Measurements from ENCODE around the gene GAREM1. TPM values are rescaled to one million over a fixed set of nuclear protein-coding genes. Genes with fewer than 3 reads are reported as not detected.

GAREM1 gene
- total RNA-seq, 1 experiment from 2014 or later, result 7.0 TPM

DNA sequence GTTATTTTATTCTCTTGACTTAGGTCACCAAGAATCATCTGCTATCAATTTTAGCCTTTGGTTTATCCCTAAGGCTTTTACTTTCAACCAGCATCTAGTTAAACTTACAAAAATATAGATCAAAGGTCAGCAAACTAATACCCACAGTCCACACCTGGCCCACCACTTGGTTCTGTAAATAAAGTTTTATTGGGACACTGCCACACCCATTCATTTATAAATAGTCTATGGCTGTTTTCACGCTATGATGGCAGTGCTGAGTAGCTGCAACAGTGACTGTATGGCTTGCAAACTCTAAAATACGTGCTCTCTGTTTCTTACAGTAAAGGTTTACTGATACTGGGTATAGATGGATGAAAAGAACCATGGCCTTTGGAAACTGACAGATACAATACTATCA, 173.8 kb downstream of the GAREM1 start:
- CTCF ChIA-PET, result no interaction called here
- no peak overlapping the region for H3K27ac Mint-ChIP-seq
- no peaks in the 10 kb centered on the region for H3K27me3 Mint-ChIP-seq (ENCODE audit: low read depth)
- no peak for DNase-seq (ENCODE audit: low spot score)
- no peaks in the 10 kb centered on the region; the same call in 1 of the 2 replicates for H3K36me3 Mint-ChIP-seq
- TF ChIP-seq JAZF1 (CRISPR knock-in tag; IDR thresholded peaks at IDR 0.05), result no peak
- no peak for TF ChIP-seq ZBTB21 (CRISPR knock-in tag; IDR thresholded peaks at IDR 0.05; ENCODE audit: borderline replicate concordance)
- TF ChIP-seq SMAD3 (CRISPR knock-in tag; IDR thresholded peaks at IDR 0.05; ENCODE audit: borderline replicate concordance), result no peak
- TF ChIP-seq, protein P1, sequence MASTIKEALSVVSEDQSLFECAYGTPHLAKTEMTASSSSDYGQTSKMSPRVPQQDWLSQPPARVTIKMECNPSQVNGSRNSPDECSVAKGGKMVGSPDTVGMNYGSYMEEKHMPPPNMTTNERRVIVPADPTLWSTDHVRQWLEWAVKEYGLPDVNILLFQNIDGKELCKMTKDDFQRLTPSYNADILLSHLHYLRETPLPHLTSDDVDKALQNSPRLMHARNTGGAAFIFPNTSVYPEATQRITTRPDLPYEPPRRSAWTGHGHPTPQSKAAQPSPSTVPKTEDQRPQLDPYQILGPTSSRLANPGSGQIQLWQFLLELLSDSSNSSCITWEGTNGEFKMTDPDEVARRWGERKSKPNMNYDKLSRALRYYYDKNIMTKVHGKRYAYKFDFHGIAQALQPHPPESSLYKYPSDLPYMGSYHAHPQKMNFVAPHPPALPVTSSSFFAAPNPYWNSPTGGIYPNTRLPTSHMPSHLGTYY (CRISPR knock-in tag; IDR thresholded peaks at IDR 0.05), result no peak
- no peak overlapping the region for H3K4me3 Mint-ChIP-seq
- H3K4me1 Mint-ChIP-seq, result no peaks in the 10 kb centered on the region
- POLR2A ChIA-PET, result interaction anchor here (0.7 kb wide), 1 partner anchor 134 kb away, joined by 3 read pairs; no protein-coding TSS in a partner anchor
- H3K9me3 Mint-ChIP-seq, result peaks cover 1% of the 10 kb centered on the region; the same call in 1 of the 2 replicates
- ATAC-seq, result no peak

DNA sequence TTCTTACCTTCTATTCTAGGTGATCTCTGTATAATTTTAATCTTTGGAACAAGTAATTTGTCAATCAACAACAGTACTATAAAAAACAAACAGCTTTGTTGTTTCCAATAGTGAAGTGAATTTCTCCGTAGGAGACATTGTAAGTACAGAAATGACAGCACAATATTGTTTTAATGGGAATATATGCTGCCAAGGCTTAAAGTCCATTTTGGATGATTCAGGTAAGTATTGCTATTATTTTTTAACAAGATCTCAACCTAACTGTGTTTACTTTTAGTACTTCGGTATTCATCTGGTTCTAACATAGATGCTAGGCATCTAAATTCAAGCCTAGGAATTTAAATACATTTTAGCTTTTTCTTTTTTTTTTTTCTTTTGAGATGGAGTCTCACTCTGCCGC, 175.1 kb downstream of the GAREM1 start:
- ATAC-seq, result no peak

More for the DNA sequence above, 175.1 kb downstream of the GAREM1 start:
- Mint-ChIP-seq H3K27ac (no peak overlapping the region), H3K27me3 (ENCODE audit: low read depth) (no peaks in the 10 kb centered on the region), H3K9me3 (peaks cover 5% of the 10 kb centered on the region), H3K36me3 (peaks cover 3% of the 10 kb centered on the region; the same call in 1 of the 2 replicates), H3K4me3 (no peak overlapping the region), H3K4me1 (no peaks in the 10 kb centered on the region)
- no peak for TF ChIP-seq SOX15 (CRISPR knock-in tag; IDR thresholded peaks at IDR 0.05)
- TF ChIP-seq, protein P2, sequence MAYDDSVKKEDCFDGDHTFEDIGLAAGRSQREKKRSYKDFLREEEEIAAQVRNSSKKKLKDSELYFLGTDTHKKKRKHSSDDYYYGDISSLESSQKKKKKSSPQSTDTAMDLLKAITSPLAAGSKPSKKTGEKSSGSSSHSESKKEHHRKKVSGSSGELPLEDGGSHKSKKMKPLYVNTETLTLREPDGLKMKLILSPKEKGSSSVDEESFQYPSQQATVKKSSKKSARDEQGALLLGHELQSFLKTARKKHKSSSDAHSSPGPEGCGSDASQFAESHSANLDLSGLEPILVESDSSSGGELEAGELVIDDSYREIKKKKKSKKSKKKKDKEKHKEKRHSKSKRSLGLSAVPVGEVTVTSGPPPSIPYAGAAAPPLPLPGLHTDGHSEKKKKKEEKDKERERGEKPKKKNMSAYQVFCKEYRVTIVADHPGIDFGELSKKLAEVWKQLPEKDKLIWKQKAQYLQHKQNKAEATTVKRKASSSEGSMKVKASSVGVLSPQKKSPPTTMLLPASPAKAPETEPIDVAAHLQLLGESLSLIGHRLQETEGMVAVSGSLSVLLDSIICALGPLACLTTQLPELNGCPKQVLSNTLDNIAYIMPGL (CRISPR knock-in tag; IDR thresholded peaks at IDR 0.05), result no peak
- no peak for TF ChIP-seq SMAD3 (CRISPR knock-in tag; IDR thresholded peaks at IDR 0.05; ENCODE audit: borderline replicate concordance)
- TF ChIP-seq, protein P3, sequence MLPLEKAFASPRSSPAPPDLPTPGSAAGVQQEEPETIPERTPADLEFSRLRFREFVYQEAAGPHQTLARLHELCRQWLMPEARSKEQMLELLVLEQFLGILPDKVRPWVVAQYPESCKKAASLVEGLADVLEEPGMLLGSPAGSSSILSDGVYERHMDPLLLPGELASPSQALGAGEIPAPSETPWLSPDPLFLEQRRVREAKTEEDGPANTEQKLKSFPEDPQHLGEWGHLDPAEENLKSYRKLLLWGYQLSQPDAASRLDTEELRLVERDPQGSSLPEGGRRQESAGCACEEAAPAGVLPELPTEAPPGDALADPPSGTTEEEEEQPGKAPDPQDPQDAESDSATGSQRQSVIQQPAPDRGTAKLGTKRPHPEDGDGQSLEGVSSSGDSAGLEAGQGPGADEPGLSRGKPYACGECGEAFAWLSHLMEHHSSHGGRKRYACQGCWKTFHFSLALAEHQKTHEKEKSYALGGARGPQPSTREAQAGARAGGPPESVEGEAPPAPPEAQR (CRISPR knock-in tag; IDR thresholded peaks at IDR 0.05), result no peak
- TF ChIP-seq, protein P4, sequence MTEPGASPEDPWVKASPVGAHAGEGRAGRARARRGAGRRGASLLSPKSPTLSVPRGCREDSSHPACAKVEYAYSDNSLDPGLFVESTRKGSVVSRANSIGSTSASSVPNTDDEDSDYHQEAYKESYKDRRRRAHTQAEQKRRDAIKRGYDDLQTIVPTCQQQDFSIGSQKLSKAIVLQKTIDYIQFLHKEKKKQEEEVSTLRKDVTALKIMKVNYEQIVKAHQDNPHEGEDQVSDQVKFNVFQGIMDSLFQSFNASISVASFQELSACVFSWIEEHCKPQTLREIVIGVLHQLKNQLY (CRISPR knock-in tag; IDR thresholded peaks at IDR 0.05), result no peak
- TF ChIP-seq JAZF1 (CRISPR knock-in tag; IDR thresholded peaks at IDR 0.05), result no peak
- no peak for TF ChIP-seq TEAD1 (CRISPR knock-in tag; IDR thresholded peaks at IDR 0.05)
- TF ChIP-seq, protein P5, sequence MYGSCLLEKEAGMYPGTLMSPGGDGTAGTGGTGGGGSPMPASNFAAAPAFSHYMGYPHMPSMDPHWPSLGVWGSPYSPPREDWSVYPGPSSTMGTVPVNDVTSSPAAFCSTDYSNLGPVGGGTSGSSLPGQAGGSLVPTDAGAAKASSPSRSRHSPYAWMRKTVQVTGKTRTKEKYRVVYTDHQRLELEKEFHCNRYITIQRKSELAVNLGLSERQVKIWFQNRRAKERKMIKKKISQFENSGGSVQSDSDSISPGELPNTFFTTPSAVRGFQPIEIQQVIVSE (CRISPR knock-in tag; IDR thresholded peaks at IDR 0.05; ENCODE audit: borderline replicate concordance), result no peak
- TF ChIP-seq GRHL2 (CRISPR knock-in tag; IDR thresholded peaks at IDR 0.05; ENCODE audit: insufficient replicate concordance, severe bottlenecking), result no peak
- no peak for TF ChIP-seq RORB (CRISPR knock-in tag; IDR thresholded peaks at IDR 0.05)
- TF ChIP-seq GABPB1 (CRISPR knock-in tag; IDR thresholded peaks at IDR 0.05), result no peak
- TF ChIP-seq, protein P6, sequence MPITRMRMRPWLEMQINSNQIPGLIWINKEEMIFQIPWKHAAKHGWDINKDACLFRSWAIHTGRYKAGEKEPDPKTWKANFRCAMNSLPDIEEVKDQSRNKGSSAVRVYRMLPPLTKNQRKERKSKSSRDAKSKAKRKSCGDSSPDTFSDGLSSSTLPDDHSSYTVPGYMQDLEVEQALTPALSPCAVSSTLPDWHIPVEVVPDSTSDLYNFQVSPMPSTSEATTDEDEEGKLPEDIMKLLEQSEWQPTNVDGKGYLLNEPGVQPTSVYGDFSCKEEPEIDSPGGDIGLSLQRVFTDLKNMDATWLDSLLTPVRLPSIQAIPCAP (CRISPR knock-in tag; IDR thresholded peaks at IDR 0.05), result no peak
- TF ChIP-seq, protein P7, sequence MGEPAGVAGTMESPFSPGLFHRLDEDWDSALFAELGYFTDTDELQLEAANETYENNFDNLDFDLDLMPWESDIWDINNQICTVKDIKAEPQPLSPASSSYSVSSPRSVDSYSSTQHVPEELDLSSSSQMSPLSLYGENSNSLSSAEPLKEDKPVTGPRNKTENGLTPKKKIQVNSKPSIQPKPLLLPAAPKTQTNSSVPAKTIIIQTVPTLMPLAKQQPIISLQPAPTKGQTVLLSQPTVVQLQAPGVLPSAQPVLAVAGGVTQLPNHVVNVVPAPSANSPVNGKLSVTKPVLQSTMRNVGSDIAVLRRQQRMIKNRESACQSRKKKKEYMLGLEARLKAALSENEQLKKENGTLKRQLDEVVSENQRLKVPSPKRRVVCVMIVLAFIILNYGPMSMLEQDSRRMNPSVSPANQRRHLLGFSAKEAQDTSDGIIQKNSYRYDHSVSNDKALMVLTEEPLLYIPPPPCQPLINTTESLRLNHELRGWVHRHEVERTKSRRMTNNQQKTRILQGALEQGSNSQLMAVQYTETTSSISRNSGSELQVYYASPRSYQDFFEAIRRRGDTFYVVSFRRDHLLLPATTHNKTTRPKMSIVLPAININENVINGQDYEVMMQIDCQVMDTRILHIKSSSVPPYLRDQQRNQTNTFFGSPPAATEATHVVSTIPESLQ (CRISPR knock-in tag; IDR thresholded peaks at IDR 0.05), result no peak
- no peak for TF ChIP-seq ZBTB21 (CRISPR knock-in tag; IDR thresholded peaks at IDR 0.05; ENCODE audit: borderline replicate concordance)
- TF ChIP-seq OVOL2 (CRISPR knock-in tag; IDR thresholded peaks at IDR 0.05; ENCODE audit: borderline replicate concordance), result no peak
- TF ChIP-seq, protein P8, sequence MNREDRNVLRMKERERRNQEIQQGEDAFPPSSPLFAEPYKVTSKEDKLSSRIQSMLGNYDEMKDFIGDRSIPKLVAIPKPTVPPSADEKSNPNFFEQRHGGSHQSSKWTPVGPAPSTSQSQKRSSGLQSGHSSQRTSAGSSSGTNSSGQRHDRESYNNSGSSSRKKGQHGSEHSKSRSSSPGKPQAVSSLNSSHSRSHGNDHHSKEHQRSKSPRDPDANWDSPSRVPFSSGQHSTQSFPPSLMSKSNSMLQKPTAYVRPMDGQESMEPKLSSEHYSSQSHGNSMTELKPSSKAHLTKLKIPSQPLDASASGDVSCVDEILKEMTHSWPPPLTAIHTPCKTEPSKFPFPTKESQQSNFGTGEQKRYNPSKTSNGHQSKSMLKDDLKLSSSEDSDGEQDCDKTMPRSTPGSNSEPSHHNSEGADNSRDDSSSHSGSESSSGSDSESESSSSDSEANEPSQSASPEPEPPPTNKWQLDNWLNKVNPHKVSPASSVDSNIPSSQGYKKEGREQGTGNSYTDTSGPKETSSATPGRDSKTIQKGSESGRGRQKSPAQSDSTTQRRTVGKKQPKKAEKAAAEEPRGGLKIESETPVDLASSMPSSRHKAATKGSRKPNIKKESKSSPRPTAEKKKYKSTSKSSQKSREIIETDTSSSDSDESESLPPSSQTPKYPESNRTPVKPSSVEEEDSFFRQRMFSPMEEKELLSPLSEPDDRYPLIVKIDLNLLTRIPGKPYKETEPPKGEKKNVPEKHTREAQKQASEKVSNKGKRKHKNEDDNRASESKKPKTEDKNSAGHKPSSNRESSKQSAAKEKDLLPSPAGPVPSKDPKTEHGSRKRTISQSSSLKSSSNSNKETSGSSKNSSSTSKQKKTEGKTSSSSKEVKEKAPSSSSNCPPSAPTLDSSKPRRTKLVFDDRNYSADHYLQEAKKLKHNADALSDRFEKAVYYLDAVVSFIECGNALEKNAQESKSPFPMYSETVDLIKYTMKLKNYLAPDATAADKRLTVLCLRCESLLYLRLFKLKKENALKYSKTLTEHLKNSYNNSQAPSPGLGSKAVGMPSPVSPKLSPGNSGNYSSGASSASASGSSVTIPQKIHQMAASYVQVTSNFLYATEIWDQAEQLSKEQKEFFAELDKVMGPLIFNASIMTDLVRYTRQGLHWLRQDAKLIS (CRISPR knock-in tag; IDR thresholded peaks at IDR 0.05; ENCODE audit: borderline replicate concordance), result no peak
- TF ChIP-seq ZNF219 (CRISPR knock-in tag; IDR thresholded peaks at IDR 0.05; ENCODE audit: borderline replicate concordance), result no peak
- TF ChIP-seq NR2C2 (CRISPR knock-in tag; IDR thresholded peaks at IDR 0.05), result no peak
- TF ChIP-seq, protein P9, sequence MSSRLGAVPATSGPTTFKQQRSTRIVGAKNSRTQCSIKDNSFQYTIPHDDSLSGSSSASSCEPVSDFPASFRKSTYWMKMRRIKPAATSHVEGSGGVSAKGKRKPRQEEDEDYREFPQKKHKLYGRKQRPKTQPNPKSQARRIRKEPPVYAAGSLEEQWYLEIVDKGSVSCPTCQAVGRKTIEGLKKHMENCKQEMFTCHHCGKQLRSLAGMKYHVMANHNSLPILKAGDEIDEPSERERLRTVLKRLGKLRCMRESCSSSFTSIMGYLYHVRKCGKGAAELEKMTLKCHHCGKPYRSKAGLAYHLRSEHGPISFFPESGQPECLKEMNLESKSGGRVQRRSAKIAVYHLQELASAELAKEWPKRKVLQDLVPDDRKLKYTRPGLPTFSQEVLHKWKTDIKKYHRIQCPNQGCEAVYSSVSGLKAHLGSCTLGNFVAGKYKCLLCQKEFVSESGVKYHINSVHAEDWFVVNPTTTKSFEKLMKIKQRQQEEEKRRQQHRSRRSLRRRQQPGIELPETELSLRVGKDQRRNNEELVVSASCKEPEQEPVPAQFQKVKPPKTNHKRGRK (CRISPR knock-in tag; IDR thresholded peaks at IDR 0.05; ENCODE audit: borderline replicate concordance), result no peak
- CTCF ChIA-PET, result interaction anchor here (0.6 kb wide), 1 partner anchor 257 kb away, joined by 3 read pairs; no protein-coding TSS in a partner anchor
- no peak for DNase-seq (ENCODE audit: low spot score)
- POLR2A ChIA-PET, result no interaction called here
